ENCODE measurements around the gene TNKS1BP1. TPM values are rescaled to one million over a fixed set of nuclear protein-coding genes. Genes with fewer than 3 reads are reported as not detected.

TNKS1BP1 gene
- total and polyA plus RNA-seq, 9 of the 15 experiments (the other 6 are each of a cell fraction or from before 2014, with no cell fraction given), result 1.1 to 47.2 (median 10.9) TPM

GRCh38 chr11:57251491-57252104 is 73.2 kb downstream of the TNKS1BP1 start (continued):
- no peak; a peak in 1 of 4 replicates for TF ChIP-seq MNT (conservative IDR thresholded peaks at IDR 0.05)
- no peak for TF ChIP-seq ZNF133 (CRISPR knock-in tag; IDR thresholded peaks at IDR 0.05)
- TF ChIP-seq NFE2 (IDR thresholded peaks at IDR 0.05; ENCODE audit: low read depth), result peak; percentile 87
- no peak for TF ChIP-seq CC2D1A (IDR thresholded peaks at IDR 0.05)
- peak; percentile 56; the same call in 1 of the 2 replicates for TF ChIP-seq FOXJ2 (tag; IDR thresholded peaks at IDR 0.05)
- no peak for TF ChIP-seq ZNF830 (CRISPR knock-in tag; IDR thresholded peaks at IDR 0.05)
- no peak for TF ChIP-seq ELF4 (CRISPR knock-in tag; IDR thresholded peaks at IDR 0.05)
- peak in 1 of 2 experiments; percentile 6; a peak in 1 of 4 replicates for TF ChIP-seq RAD21 (CRISPR knock-in tag; conservative IDR thresholded peaks at IDR 0.05 in 1 of 2, IDR thresholded peaks at IDR 0.05 in 1 of 2)
- TF ChIP-seq MYC (IDR thresholded peaks at IDR 0.05; ENCODE audit: low read depth, low read length), result 0 out of 2 replicates have a peak, but pooled peaks have one; percentile 67
- TF ChIP-seq MYC (CRISPR knock-in tag; IDR thresholded peaks at IDR 0.05; ENCODE audit: borderline replicate concordance, low read depth), result no peak
- no peak for TF ChIP-seq FOXK1 (CRISPR knock-in tag; IDR thresholded peaks at IDR 0.05; ENCODE audit: borderline replicate concordance)
- peak; percentile 61 for TF ChIP-seq ZNF316 (IDR thresholded peaks at IDR 0.05)
- no peak for TF ChIP-seq HDAC6 (IDR thresholded peaks at IDR 0.05; ENCODE audit: low read depth, low read length)
- peak; percentile 94 for TF ChIP-seq NFIX (CRISPR knock-in tag; IDR thresholded peaks at IDR 0.05; ENCODE audit: low read depth)
- TF ChIP-seq RBM34 (IDR thresholded peaks at IDR 0.05; ENCODE audit: borderline replicate concordance, insufficient read depth, low read length), result no peak
- no peak for TF ChIP-seq RCOR1 (IDR thresholded peaks at IDR 0.05; ENCODE audit: borderline replicate concordance in 1 of 2, low read depth in 2 of 2, low read length in 2 of 2)
- TF ChIP-seq TCF3 (CRISPR knock-in tag; IDR thresholded peaks at IDR 0.05), result 0 out of 2 replicates have a peak, but pooled peaks have one; percentile 25
- no peak for TF ChIP-seq ZNF263 (CRISPR knock-in tag; IDR thresholded peaks at IDR 0.05; ENCODE audit: borderline replicate concordance)
- TF ChIP-seq ZNF184 (CRISPR knock-in tag; IDR thresholded peaks at IDR 0.05), result no peak
- no peak for TF ChIP-seq FOXO4 (CRISPR knock-in tag; IDR thresholded peaks at IDR 0.05)
- TF ChIP-seq, protein P1, sequence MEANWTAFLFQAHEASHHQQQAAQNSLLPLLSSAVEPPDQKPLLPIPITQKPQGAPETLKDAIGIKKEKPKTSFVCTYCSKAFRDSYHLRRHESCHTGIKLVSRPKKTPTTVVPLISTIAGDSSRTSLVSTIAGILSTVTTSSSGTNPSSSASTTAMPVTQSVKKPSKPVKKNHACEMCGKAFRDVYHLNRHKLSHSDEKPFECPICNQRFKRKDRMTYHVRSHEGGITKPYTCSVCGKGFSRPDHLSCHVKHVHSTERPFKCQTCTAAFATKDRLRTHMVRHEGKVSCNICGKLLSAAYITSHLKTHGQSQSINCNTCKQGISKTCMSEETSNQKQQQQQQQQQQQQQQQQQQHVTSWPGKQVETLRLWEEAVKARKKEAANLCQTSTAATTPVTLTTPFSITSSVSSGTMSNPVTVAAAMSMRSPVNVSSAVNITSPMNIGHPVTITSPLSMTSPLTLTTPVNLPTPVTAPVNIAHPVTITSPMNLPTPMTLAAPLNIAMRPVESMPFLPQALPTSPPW (CRISPR knock-in tag; IDR thresholded peaks at IDR 0.05), result 0 out of 2 replicates have a peak, but pooled peaks have one; percentile 16
- TF ChIP-seq EHMT2 (IDR thresholded peaks at IDR 0.05), result no peak
- TF ChIP-seq OTX1 (CRISPR knock-in tag; IDR thresholded peaks at IDR 0.05), result no peak
- TF ChIP-seq TOE1 (IDR thresholded peaks at IDR 0.05; ENCODE audit: borderline replicate concordance), result no peak
- TF ChIP-seq TOE1 (CRISPR knock-in tag; IDR thresholded peaks at IDR 0.05; ENCODE audit: borderline replicate concordance, low read depth), result no peak

Measured in K562 (cell line).